ENCODE data around the gene MED14. TPM values are rescaled to one million over a fixed set of nuclear protein-coding genes. Genes with fewer than 3 reads are reported as not detected.
"Not testable (repeated sequence)": the region's sequence is repeated elsewhere in the genome, so short reads cannot be mapped to it uniquely, and the experiment has no call there.

Gene MED14
- 27.4 and 31.9 TPM in 2 replicates for total RNA-seq
- polyA plus RNA-seq: 8.5 and 16.0 TPM in 2 replicates

- Histone ChIP-seq H2AFZ (peak within 1 kb of the TSS; percentile 62), H3K4me3 (peak within 1 kb of the TSS; percentile 77), H3K4me1 (ENCODE audit: insufficient read depth) (peaks cover 6% of the 10 kb centered on the region), H3K36me3 (replicated peaks; ENCODE audit: insufficient read depth, low read depth) (no peaks in the 10 kb centered on the region), H3K27ac (peak within 1 kb of the TSS; percentile 99), H4K20me1 (ENCODE audit: insufficient read depth, poor library complexity, severe bottlenecking) (peaks cover 10% of the 10 kb centered on the region), H3K9me2 (replicated peaks; ENCODE audit: insufficient read depth) (no peaks in the 10 kb centered on the region), H3K9me3 (ENCODE audit: low read depth) (no peaks in the 10 kb centered on the region), H3K27me3 (no peaks in the 10 kb centered on the region), H3K79me2 (peaks cover 42% of the 10 kb centered on the region), H3K4me2 (peak within 1 kb of the TSS; percentile 80)
- 55% methylated on average over 64 of the region's 88 CpGs for WGBS (ENCODE audit: low lambda C conversion rate, missing lambda C conversion rate)
- TF ChIP-seq EZH2phosphoT487 (IDR thresholded peaks at IDR 0.05; ENCODE audit: low read depth, severe bottlenecking, unreplicated experiment): no peak
- peak; percentile 39 for TF ChIP-seq CTCF (IDR thresholded peaks at IDR 0.05; ENCODE audit: poor library complexity)
- DNase-seq (ENCODE audit: low spot score): peak; percentile 93
Measured at GRCh38 chrX:40735325-40736169, at the start of gene MED14. Gene MED14 (minus strand): TSS chrX:40735542. CDS start chrX:40735412, 130 bp downstream.

GRCh38 chrX:40784516-40785151, 49.3 kb upstream of the MED14 start:
- Histone ChIP-seq H2AFZ (no peak overlapping the region), H3K36me3 (replicated peaks; ENCODE audit: insufficient read depth, low read depth) (no peaks in the 10 kb centered on the region), H3K4me3 (no peak overlapping the region), H3K4me2 (no peak overlapping the region), H3K4me1 (ENCODE audit: insufficient read depth) (no peaks in the 10 kb centered on the region), H4K20me1 (ENCODE audit: insufficient read depth, poor library complexity, severe bottlenecking) (no peaks in the 10 kb centered on the region), H3K9me3 (ENCODE audit: low read depth) (no peaks in the 10 kb centered on the region), H3K9me2 (replicated peaks; ENCODE audit: insufficient read depth) (no peaks in the 10 kb centered on the region), H3K27ac (peak overlapping the region; percentile 50), H3K79me2 (no peaks in the 10 kb centered on the region), H3K27me3 (no peaks in the 10 kb centered on the region)
- DNase-seq (ENCODE audit: low spot score): peak; percentile 8
- WGBS (ENCODE audit: low lambda C conversion rate, missing lambda C conversion rate): 69% methylated on average over 4 of the region's 4 CpGs
- no peak for TF ChIP-seq CTCF (IDR thresholded peaks at IDR 0.05; ENCODE audit: poor library complexity)
- TF ChIP-seq EZH2 (IDR thresholded peaks at IDR 0.05; ENCODE audit: borderline replicate concordance): no peak
- TF ChIP-seq EZH2phosphoT487 (IDR thresholded peaks at IDR 0.05; ENCODE audit: low read depth, severe bottlenecking, unreplicated experiment): no peak

DNA sequence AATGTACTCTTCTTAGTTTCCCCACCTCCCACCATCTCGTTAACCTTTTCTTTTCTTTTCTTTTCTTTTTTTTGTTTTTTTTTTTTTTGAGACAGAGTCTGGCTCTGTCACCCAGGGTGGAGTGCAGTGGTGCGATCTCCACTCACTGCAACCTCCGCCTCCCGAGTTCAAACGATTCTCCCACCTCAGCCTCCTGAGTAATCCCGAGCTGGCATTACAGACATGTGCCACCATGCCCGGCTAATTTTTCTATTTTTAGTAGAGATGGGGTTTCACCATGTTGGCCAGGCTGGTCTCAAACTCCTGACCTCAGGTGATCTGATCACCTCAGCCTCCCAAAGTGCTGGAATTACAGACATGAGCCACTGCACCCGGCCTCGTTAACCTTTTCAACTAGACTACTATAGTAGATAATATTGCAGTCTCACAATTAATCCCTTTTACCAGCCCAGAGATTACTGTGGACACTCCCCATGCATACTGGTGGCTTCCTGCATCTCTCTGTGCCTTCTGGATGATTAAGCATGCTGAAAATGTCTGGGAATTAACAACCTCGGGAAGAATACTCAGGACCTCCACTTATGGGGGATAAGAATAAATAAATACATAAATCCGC, 47.4 kb upstream of the MED14 start:
- 92% methylated on average over 11 of the region's 11 CpGs for WGBS (ENCODE audit: low lambda C conversion rate, missing lambda C conversion rate)
- not testable (repeated sequence) for H2AFZ ChIP-seq; H3K79me2 ChIP-seq; H3K4me1 ChIP-seq (ENCODE audit: insufficient read depth); H3K27ac ChIP-seq; H3K9me2 ChIP-seq (replicated peaks; ENCODE audit: insufficient read depth); H3K4me3 ChIP-seq; H3K9me3 ChIP-seq (ENCODE audit: low read depth); H3K27me3 ChIP-seq; H3K4me2 ChIP-seq; H3K36me3 ChIP-seq (replicated peaks; ENCODE audit: insufficient read depth, low read depth); DNase-seq (ENCODE audit: low spot score); H4K20me1 ChIP-seq (ENCODE audit: insufficient read depth, poor library complexity, severe bottlenecking)

GRCh38 chrX:40780951-40781350, 45.6 kb upstream of the MED14 start:
- Histone ChIP-seq H3K4me3 (no peak overlapping the region), H3K36me3 (replicated peaks; ENCODE audit: insufficient read depth, low read depth) (no peaks in the 10 kb centered on the region), H3K79me2 (no peaks in the 10 kb centered on the region), H4K20me1 (ENCODE audit: insufficient read depth, poor library complexity, severe bottlenecking) (no peaks in the 10 kb centered on the region), H3K4me2 (no peak overlapping the region), H3K4me1 (ENCODE audit: insufficient read depth) (no peaks in the 10 kb centered on the region), H3K27me3 (no peaks in the 10 kb centered on the region), H2AFZ (no peak overlapping the region), H3K9me3 (ENCODE audit: low read depth) (no peaks in the 10 kb centered on the region), H3K9me2 (replicated peaks; ENCODE audit: insufficient read depth) (no peaks in the 10 kb centered on the region), H3K27ac (no peak overlapping the region)
- no peak for DNase-seq (ENCODE audit: low spot score)
- TF ChIP-seq EZH2 (IDR thresholded peaks at IDR 0.05; ENCODE audit: borderline replicate concordance): no peak
- TF ChIP-seq CTCF (IDR thresholded peaks at IDR 0.05; ENCODE audit: poor library complexity): no peak
- no peak for TF ChIP-seq EZH2phosphoT487 (IDR thresholded peaks at IDR 0.05; ENCODE audit: low read depth, severe bottlenecking, unreplicated experiment)
- WGBS (ENCODE audit: low lambda C conversion rate, missing lambda C conversion rate): 71% methylated on average over 2 of the region's 2 CpGs
